HepG2 (cell line): Measurements from ENCODE around the gene EXTL1. TPM values are rescaled to one million over a fixed set of nuclear protein-coding genes. Genes with fewer than 3 reads are reported as not detected.

Source experiments
- AGO2 ChIP-seq: fragments of 200-400 bp; formaldehyde crosslinking; optimal IDR thresholded peaks from 2 replicates; pipeline ENCODE3; 2017; ENCODE audit warnings: mild to moderate bottlenecking, low read depth, low read length, moderate library complexity
- BCL6 ChIP-seq: IDR thresholded peaks from 2 replicates; pipeline ENCODE4 v1.6.1; 2016; ENCODE audit warnings: missing genetic modification reagents, missing compliant biosample characterization
- CBFB ChIP-seq: sonication (generic); formaldehyde crosslinking; IDR thresholded peaks from 2 replicates; pipeline ENCODE4 v1.4.0; 2020; ENCODE audit warnings: missing genetic modification reagents
- CREM ChIP-seq, 2 experiments: sonication (generic) in 1 of 2; formaldehyde crosslinking in 1 of 2; IDR thresholded peaks; 2 replicates each; pipeline versions ENCODE4 v1.4.0 to v1.6.1; 2016 to 2020; ENCODE audit warnings: antibody characterized with exemption in 1 of 2, mild to moderate bottlenecking in 1 of 2, missing genetic modification reagents in 1 of 2
- NCOA2 ChIP-seq: sonication (generic); formaldehyde crosslinking; IDR thresholded peaks from 2 replicates; pipeline ENCODE4 v1.8.0; 2022; ENCODE audit warnings: inconsistent platforms
- NFIB ChIP-seq: sonication (generic); formaldehyde crosslinking; IDR thresholded peaks from 2 replicates; pipeline ENCODE4 v1.9.0; 2021; ENCODE audit warnings: missing genetic modification reagents, mild to moderate bottlenecking, borderline replicate concordance
- PHF21A ChIP-seq: sonication (generic); formaldehyde crosslinking; IDR thresholded peaks from 2 replicates; pipeline ENCODE4 v1.5.0; 2020; ENCODE audit warnings: mild to moderate bottlenecking, missing genetic modification reagents
- PLRG1 ChIP-seq: fragments of 450-650 bp; conservative IDR thresholded peaks from 2 replicates; pipeline ENCODE4 v1.6.1; 2016
- POLR2G ChIP-seq: fragments of 200-400 bp; formaldehyde crosslinking; IDR thresholded peaks from 2 replicates; pipeline ENCODE4 v1.6.1; 2018; ENCODE audit warnings: mild to moderate bottlenecking, low read depth, low read length, moderate library complexity
- RARA ChIP-seq: IDR thresholded peaks from 2 replicates; pipeline ENCODE4 v1.6.1; 2016; ENCODE audit warnings: missing genetic modification reagents, missing compliant biosample characterization
- RBM39 ChIP-seq: fragments of 200-400 bp; formaldehyde crosslinking; IDR thresholded peaks from one replicate; pipeline ENCODE4 v1.6.1; 2018; ENCODE audit warnings: antibody characterized with exemption, mild to moderate bottlenecking, low read depth, low read length; ENCODE audit not compliant: poor library complexity, severe bottlenecking
- SIX4 ChIP-seq: sonication (generic); formaldehyde crosslinking; IDR thresholded peaks from 2 replicates; pipeline ENCODE4 v1.4.0; 2020; ENCODE audit warnings: missing genetic modification reagents
- TAF1 ChIP-seq: sonication (generic); formaldehyde crosslinking; IDR thresholded peaks from 2 replicates; pipeline ENCODE4 v1.4.0; 2020; ENCODE audit warnings: missing genetic modification reagents
- U2AF2 ChIP-seq: fragments of 200-400 bp; formaldehyde crosslinking; IDR thresholded peaks from 2 replicates; pipeline ENCODE4 v1.6.1; 2017; ENCODE audit warnings: low read depth, mild to moderate bottlenecking, low read length
- XRCC5 ChIP-seq: fragments of 200-400 bp; formaldehyde crosslinking; optimal IDR thresholded peaks from 2 replicates; pipeline ENCODE3; 2017; ENCODE audit warnings: mild to moderate bottlenecking, low read length
- ZIK1 ChIP-seq: sonication (generic); formaldehyde crosslinking; IDR thresholded peaks from 2 replicates; pipeline ENCODE4 v1.5.0; 2020; ENCODE audit warnings: mild to moderate bottlenecking, low read depth, missing genetic modification reagents, borderline replicate concordance
- ZMYM4 ChIP-seq: sonication (generic); formaldehyde crosslinking; IDR thresholded peaks from 2 replicates; pipeline ENCODE4 v1.8.1; 2023; ENCODE audit warnings: mild to moderate bottlenecking, missing genetic modification reagents
- ZNF205 ChIP-seq: IDR thresholded peaks from 2 replicates; pipeline ENCODE4 v1.6.1; 2018; ENCODE audit warnings: missing biosample characterization, missing genetic modification reagents
- ZNF232 ChIP-seq: sonication (generic); formaldehyde crosslinking; IDR thresholded peaks from 2 replicates; pipeline ENCODE4 v1.4.0; 2020; ENCODE audit warnings: missing genetic modification reagents, borderline replicate concordance
- ZNF296 ChIP-seq: sonication (generic); formaldehyde crosslinking; conservative IDR thresholded peaks from 2 replicates; pipeline ENCODE4 v1.5.0; 2020; ENCODE audit warnings: mild to moderate bottlenecking, missing genetic modification reagents
- ZNF350 ChIP-seq: sonication (generic); formaldehyde crosslinking; IDR thresholded peaks from 2 replicates; pipeline ENCODE4 v1.4.0; 2020; ENCODE audit warnings: mild to moderate bottlenecking, low read depth, missing genetic modification reagents, borderline replicate concordance
- ZNF792 ChIP-seq: IDR thresholded peaks from 2 replicates; pipeline ENCODE4 v1.6.1; 2016
- ZSCAN31 ChIP-seq: sonication (generic); formaldehyde crosslinking; IDR thresholded peaks from 2 replicates; pipeline ENCODE4 v1.5.0; 2020; ENCODE audit warnings: low read depth, mild to moderate bottlenecking, missing genetic modification reagents
- polyA plus RNA-seq, 8 experiments: library from polyadenylated mRNA; depleted of rRNA in 3 of 8; stranded (reverse) in 7 of 8; unstranded in 1 of 8; fragments of >200 nt; fragmentation: Illumina TruSeq in 4 of 8; extraction: Trizol in 4 of 8; gene quantifications; 2 replicates each; pipeline versions ENCODE4 v1.2.1 to v1.2.3, GENCODE V29; 2011 to 2016; ENCODE audit warnings: low read depth in 4 of 8, missing spikeins in 1 of 8, mixed read lengths in 1 of 8; ENCODE audit not compliant: insufficient read depth in 1 of 8
- total RNA-seq, 5 experiments: library from RNA; depleted of rRNA; stranded (reverse); fragments of >200 nt; fragmentation: Illumina TruSeq; extraction: Trizol; gene quantifications; 2 replicates each; pipeline ENCODE4 v1.2.3, GENCODE V29; 2016; ENCODE audit warnings: low read depth in 1 of 5
- TF ChIP-seq, protein P1 (sequence below): sonication (generic); formaldehyde crosslinking; IDR thresholded peaks from 2 replicates; pipeline ENCODE4 v1.8.0; 2022; ENCODE audit warnings: low read depth, missing genetic modification reagents
- TF ChIP-seq, protein P2 (sequence below), 2 experiments: sonication (generic) in 1 of 2; formaldehyde crosslinking in 1 of 2; IDR thresholded peaks; 2 replicates each; pipeline versions ENCODE4 v1.4.0 to v1.6.1; 2016 to 2020; ENCODE audit warnings: borderline replicate concordance in 1 of 2, low read depth in 1 of 2, mild to moderate bottlenecking in 1 of 2, missing genetic modification reagents in 1 of 2

Gene EXTL1
- total and polyA plus RNA-seq, 2 of the 13 experiments (the other 11 are each of a cell fraction or from before 2014, with no cell fraction given), result 0.35 to 1.0 TPM

DNA sequence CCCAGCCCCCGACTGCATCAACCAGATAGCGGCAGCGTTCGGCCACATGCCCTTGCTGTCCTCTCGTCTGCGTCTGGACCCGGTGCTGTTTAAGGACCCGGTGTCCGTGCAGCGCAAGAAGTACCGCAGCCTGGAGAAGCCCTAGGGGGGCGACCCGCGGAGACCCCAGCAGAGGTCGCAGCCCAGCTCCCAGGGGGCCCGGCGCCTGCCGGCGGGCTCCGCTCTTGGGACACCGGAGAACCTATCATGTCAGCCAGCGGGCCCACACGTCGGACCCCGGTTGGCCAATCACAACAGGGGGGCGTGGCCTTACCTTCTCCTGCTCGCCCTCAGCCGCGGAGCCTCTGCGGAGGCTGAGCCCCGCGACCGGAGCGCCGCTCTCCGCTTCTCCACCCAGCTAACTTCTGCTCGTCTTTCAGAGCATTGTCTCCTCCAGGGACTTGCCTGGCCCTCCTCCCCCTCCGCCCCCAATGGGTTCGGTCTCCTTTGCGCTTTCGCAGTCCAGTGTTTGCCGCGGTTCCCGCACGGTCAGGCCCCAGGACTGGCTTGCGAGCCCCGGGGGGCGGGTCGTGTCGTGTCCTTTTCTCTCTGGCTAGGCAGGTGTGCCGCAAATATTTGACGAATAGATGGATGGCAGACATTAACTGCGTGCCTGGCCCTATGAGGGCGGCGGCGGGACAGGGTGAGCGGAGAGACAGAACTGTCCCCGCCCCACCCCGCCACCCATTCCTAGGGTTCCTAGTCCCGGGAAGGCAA, 13.8 kb downstream of the EXTL1 start (continued):
- TF ChIP-seq, protein P1, sequence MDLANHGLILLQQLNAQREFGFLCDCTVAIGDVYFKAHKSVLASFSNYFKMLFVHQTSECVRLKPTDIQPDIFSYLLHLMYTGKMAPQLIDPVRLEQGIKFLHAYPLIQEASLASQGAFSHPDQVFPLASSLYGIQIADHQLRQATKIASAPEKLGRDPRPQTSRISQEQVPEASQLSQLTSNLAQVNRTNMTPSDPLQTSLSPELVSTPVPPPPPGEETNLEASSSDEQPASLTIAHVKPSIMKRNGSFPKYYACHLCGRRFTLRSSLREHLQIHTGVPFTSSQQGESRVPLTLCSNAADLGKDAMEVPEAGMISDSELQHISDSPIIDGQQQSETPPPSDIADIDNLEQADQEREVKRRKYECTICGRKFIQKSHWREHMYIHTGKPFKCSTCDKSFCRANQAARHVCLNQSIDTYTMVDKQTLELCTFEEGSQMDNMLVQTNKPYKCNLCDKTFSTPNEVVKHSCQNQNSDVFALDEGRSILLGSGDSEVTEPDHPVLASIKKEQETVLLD (CRISPR knock-in tag), result no peak
- 0 out of 2 replicates have a peak, but pooled peaks have one; percentile 0 for TF ChIP-seq ZIK1
- peak; percentile 23; the same call in 1 of the 2 replicates for TF ChIP-seq CBFB (CRISPR knock-in tag)
- TF ChIP-seq ZNF296 (CRISPR knock-in tag), result no peak
- TF ChIP-seq TAF1 (CRISPR knock-in tag), result peak; percentile 58; the same call in 1 of the 2 replicates
- TF ChIP-seq, protein P2, sequence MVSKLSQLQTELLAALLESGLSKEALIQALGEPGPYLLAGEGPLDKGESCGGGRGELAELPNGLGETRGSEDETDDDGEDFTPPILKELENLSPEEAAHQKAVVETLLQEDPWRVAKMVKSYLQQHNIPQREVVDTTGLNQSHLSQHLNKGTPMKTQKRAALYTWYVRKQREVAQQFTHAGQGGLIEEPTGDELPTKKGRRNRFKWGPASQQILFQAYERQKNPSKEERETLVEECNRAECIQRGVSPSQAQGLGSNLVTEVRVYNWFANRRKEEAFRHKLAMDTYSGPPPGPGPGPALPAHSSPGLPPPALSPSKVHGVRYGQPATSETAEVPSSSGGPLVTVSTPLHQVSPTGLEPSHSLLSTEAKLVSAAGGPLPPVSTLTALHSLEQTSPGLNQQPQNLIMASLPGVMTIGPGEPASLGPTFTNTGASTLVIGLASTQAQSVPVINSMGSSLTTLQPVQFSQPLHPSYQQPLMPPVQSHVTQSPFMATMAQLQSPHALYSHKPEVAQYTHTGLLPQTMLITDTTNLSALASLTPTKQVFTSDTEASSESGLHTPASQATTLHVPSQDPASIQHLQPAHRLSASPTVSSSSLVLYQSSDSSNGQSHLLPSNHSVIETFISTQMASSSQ (IDR thresholded peaks at IDR 0.05; ENCODE audit: low read depth), result no peak
- TF ChIP-seq, protein P2 (CRISPR knock-in tag; IDR thresholded peaks at IDR 0.05; ENCODE audit: borderline replicate concordance), result 0 out of 2 replicates have a peak, but pooled peaks have one; percentile 27
- TF ChIP-seq ZMYM4 (CRISPR knock-in tag), result peak; percentile 30; the same call in 1 of the 2 replicates
- no peak for TF ChIP-seq RBM39
- peak; percentile 12; the same call in 1 of the 2 replicates for TF ChIP-seq ZNF792 (CRISPR knock-in tag)
- TF ChIP-seq XRCC5, result peak; percentile 43
- no peak for TF ChIP-seq PLRG1
- TF ChIP-seq BCL6, result 0 out of 2 replicates have a peak, but pooled peaks have one; percentile 11
- peak; percentile 51 for TF ChIP-seq CREM (IDR thresholded peaks at IDR 0.05)
- no peak for TF ChIP-seq CREM (CRISPR knock-in tag; IDR thresholded peaks at IDR 0.05)
- TF ChIP-seq RARA (CRISPR knock-in tag), result no peak
- TF ChIP-seq ZSCAN31 (CRISPR knock-in tag), result peak; percentile 79; the same call in 1 of the 2 replicates
- no peak for TF ChIP-seq U2AF2
- TF ChIP-seq NFIB (CRISPR knock-in tag), result no peak
- TF ChIP-seq NCOA2 (CRISPR knock-in tag), result no peak
- peak; percentile 72 for TF ChIP-seq AGO2
- 0 out of 2 replicates have a peak, but pooled peaks have one; percentile 22 for TF ChIP-seq ZNF232 (CRISPR knock-in tag)
- TF ChIP-seq POLR2G, result peak; percentile 86
- 0 out of 2 replicates have a peak, but pooled peaks have one; percentile 11 for TF ChIP-seq ZNF205 (CRISPR knock-in tag)
- TF ChIP-seq PHF21A, result peak; percentile 61; the same call in 1 of the 2 replicates
- no peak for TF ChIP-seq SIX4 (CRISPR knock-in tag)
- peak; percentile 60 for TF ChIP-seq ZNF350 (CRISPR knock-in tag)
